GM21515 (cell line): Measurements from ENCODE around the gene PRDM2.
A peak's percentile ranks its signal among the peaks of the same experiment; 100 is the strongest.

Experiments used
- ATAC-seq: cut with Tn5 transposase; IDR thresholded peaks from one replicate; pipeline ENCODE4 v1.9.1; 2021; ENCODE audit not compliant: unreplicated experiment

The PRDM2 gene

DNA sequence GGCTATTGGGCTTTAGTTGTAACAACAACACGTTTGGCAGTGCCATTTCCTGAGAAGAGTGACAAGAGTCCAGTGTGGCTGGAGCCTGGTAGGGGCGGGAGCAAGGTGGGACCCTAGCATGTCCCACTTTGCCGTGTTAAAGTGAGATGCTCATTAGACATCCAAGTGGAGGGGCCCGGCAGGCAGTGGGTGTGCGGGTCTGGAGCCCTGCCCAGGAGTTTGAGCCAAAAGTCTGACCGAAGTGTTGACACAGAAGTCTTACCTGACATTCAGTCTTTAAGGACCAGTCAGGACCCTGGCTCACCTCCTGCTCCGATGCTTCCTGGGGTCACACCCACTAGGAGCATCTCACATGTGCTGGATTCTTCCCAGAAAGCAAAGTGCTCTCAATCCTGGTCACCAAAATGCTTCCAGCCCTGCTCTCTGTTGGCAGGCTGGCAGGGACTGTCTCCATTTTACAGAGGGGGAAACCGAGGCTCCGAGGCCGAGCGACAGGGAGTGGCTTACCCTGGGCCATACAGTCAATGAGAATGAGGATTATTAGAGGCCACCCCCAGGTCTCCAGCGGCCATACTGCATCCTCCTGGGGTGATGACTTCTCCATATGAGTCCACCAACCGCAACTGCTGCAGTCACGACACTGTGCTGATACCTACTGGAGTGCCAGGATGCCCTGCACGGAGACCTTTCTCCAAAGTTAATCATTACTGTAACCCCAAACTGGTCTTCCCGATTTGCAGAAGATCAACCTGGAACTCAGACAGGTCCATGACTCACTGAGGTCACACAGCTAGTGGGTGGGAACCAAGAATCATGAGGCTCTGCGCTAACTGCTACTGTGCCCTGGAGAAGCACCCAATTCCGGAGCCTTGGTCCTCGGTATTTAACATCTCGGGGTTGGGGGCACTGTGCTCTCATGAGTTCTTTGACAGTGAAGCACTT lies 112.7 kb downstream of the PRDM2 start:
- ATAC-seq, result no peak

DNA sequence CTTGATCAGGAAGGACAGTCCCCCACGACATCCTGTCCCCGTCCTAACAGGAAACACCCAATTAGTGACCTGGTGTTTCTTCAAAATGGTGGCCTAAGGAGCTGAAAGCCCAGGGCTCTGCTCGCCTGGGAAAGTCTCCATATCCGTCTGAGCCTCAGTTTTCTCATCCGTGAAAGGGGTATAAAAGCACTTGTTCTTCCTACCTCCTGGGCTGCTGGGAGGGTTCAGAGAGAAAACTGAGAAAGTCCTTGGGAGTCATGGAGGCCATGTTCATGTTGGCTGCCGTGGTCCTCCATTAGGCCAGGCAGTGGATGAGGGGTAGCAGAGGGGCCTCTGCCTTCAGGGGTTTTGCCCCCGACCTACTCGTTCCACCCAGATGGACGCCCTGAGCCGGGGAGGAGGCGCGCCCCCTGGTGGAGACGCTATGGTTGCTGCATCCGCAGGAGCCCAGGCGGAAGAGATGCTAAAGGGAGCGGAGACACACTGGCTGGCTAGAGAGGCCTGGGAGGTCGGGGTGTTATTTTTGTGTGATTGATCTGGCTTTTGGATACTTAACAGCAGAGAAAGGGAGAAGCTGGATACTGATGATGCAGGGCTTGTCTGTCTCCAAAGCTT lies 113.5 kb downstream of the PRDM2 start:
- no peak for ATAC-seq

DNA sequence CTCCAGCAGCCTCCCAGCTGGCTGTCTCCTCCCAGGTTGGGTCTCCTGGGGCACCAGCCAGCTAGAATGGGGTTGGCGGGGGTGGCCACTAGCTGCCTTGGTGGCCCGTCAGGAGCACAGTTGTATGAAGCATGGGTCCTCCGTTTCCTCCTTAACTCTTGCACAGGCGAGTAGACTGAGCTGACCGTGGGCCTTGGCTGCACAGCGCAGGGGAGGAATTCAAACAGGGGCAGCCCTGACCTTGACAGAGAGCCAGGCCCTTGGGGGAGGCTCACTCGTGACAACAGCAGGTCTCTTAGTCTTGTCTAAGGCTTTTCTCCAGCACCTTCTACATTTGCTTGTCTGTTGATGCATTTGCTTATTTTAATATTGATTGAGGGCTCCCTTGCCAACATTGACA lies 114.1 kb downstream of the PRDM2 start:
- ATAC-seq, result no peak

DNA sequence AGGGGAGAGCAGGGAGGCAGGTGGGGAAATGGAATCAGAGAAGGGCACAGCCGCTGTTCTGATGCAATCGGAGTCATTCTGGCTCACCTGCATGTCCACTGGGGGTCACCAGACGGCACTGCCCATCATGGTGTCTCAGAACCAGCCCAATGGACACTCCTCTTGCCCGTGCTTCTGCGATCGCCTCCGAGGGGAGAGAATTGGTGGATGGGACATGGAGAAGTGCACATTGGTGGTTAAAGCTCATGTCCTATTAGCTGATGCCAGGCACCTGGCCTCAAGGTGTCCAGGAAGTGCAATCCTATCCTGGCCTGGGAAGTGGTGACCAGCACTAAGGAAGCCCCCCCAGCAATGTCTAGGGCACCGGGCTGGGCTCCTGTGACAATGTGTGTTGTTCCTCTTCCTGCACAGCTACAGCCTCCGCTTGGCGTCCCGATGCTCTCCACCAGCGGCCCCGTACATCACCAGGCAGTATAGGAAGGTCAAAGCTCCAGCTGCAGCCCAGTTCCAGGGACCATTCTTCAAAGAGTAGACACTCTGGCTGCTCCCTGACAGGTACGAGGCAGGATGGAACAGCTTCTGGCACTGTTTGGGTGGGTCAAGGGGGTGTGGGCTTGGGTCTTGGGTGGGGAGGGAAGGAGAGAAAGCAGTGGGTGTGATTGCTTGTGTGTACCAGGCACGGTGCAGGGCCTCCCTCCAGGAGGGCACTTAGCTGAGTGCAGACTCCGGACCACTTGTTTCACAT lies 116.2 kb downstream of the PRDM2 start:
- ATAC-seq, result no peak

DNA sequence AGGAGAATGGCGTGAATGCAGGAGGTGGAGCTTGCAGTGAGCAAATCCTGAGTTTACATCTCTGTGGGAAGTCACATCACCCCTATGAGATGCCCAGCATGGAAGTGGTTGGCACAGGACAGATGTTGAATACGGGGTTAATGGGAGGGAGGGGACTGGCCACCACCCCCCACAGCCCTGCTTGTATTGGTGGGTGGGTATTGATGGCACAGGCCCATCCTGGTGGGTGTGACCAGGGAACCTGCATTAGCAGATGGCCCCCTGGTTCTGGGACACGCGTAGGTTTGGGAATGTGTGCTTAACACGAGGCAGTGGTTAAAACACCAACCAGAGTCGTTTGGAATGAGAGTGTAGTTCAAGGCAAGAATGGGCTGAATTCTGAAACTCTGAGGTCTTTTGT lies 117.9 kb downstream of the PRDM2 start:
- no peak for ATAC-seq

DNA sequence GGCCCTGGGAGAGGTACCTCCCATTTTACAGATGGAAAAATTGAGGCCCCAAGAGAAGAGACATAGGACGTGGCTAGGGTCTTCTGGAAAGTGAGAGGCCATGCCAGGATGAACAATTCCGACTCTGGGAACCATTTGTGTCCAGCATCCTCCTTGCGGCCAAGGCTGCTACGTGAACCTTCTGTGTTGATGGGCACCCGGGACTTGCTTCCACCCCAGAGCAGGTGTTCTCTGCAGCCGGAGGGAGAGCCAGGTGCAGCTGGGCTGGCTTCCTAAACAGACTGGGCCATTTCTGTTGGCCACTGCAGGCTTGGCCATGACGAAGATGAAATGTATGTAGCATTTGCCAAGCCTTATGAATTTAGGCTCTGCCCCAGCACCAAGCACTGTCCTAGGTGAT lies 118.9 kb downstream of the PRDM2 start:
- no peak for ATAC-seq

DNA sequence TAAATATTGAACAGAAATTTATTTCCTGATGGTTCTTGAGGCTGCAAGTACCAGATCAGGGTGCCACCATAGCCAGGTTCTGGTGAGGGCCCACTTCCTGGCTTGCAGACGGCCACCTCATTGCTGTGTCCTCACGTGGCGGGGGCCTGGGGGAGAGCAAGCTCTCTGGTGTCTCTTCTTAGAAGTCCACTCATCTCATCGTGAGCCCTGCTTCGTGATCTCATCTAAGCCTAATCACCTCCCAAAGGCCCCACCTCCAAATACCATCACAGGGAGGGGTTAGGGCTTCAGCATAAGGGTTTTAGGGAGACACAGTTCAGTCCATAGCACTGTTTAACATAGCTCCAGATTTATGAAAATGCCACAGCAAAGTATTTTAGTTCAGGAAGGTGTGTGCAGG lies 119.7 kb downstream of the PRDM2 start:
- ATAC-seq, result no peak

DNA sequence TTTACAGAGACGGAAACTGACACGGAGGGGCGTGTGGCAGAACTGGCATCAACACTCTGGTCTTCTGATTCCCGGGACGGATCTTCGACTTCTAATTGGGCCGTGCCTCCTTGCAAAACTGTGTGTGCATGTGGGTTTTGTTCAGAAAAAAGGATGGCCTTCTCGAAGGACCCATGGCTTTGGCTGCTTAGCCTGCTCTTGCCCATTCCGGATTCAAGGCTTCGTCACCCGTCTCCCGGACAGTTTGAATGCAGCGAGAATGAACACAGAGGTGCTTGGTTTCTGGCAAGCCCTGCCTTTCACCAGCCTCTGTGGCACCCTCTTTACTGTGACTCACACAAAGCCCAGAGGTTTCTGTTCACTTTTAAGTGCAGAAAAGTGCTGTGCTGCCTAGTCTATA lies 120.1 kb downstream of the PRDM2 start:
- ATAC-seq, result no peak

DNA sequence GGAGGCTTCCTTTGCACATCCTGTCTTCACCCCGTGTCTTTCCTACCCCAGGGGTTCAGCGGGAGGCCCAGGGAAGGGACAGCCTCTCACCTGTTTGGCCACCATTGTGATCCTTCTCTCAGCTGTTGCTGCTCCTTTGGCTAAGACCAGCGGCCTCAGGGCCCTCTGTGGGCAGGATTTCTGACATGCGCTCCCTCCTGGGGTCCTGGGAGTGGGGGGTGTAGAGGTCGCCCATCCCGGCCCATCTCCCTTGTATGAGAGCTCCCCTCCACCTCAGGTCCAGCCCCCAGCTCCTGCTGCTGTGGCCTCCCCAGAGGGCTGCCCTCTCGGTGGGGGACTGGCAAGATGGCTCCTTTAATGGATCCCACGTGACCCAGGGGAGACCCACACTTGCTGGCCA lies 120.5 kb downstream of the PRDM2 start:
- no peak for ATAC-seq

DNA sequence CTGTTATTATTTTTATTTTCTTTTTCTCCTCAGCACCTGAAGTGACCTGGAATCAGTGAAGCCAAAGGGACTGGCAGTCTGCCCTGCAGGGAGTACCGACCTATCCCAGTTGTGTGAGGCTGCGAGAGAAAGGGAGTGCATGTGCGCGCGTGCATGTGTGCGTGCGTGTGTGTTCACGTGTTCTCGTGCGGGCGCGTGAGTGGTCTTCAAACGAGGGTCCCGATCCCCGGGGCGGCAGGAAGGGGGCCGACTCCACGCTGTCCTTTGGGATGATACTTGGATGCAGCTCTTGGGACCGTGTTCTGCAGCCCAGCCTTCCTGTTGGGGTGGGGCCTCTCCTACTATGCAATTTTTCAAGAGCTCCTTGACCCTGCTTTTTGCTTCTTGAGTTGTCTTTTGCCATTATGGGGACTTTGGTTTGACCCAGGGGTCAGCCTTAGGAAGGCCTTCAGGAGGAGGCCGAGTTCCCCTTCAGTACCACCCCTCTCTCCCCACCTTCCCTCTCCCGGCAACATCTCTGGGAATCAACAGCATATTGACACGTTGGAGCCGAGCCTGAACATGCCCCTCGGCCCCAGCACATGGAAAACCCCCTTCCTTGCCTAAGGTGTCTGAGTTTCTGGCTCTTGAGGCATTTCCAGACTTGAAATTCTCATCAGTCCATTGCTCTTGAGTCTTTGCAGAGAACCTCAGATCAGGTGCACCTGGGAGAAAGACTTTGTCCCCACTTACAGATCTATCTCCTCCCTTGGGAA lies 123.3 kb downstream of the PRDM2 start:
- ATAC-seq, result no peak

DNA sequence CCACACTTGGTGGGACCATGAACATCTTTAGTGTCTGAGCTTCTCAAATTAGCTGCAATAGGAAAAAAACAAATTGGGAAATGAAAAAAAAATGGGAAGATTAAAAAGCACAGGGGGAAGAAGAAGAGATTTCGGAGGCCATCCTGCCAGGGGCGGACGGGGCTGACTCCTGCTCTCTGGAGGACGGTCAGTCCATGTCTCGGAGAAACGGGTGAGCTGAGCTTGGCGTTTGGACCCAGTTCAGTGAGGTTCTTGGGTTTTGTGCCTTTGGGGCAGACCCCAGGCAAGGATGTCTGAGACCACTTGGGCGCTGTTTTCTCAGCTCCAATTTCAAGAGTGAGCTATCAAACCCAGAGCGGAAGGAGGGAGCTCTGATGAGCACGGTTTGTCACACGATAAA lies 123.9 kb downstream of the PRDM2 start:
- ATAC-seq, result no peak

DNA sequence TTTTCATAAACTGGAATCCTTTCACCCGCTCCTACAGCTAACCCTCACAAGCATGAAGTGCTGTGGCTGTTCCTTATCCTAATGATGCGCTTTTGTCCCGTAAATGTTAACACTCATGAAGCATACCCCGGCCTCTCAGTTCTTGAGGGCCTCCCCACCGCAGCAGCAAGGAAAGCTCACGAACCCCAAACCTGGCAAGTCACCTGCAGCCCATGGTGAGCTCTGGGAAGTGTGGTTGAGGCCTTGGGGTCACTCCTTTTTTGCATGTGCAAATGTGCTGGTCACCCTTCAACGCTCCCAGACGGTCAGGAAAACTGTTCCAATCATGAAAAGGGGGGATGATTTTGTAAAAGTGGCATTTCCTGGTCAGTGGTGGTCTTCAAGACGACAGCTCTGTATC lies 124.6 kb downstream of the PRDM2 start:
- ATAC-seq, result no peak

DNA sequence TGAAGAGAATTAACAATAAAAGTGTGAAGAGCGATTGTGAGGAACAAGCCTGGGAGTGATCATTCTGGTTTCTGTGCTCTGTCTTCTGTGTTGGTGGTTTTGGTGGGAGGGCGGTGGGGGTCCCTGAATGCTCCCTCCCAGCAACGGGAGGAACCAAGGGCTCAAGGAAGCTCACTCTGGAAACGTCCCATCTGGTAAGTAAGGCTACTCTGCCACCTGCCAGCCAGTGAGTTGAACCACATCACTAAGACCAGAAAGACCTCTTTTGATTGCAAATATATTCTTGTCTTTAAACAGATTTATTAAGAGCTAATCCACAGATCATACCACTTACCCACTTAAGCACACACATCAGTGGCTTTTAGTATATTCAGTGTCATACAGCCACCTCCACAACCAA lies 125.0 kb downstream of the PRDM2 start:
- no peak for ATAC-seq

DNA sequence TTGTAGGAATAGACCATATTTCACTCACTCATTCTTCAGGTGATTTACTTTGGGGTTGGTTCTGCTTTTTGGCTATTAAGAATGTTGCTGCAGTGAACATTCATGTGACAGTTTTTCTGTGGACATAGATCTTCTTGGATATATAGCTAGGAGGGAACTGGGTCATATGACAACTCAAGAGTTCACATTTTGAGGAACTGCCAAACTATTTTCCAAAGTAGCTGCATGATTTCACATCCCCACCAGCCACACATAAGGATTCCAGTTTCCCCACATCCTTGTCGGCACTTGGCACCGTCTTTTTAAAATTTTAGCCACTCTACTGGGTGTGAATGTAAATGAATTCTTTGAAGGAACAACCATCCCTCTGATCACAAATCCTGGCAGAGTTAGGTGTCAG lies 126.0 kb downstream of the PRDM2 start:
- no peak for ATAC-seq

DNA sequence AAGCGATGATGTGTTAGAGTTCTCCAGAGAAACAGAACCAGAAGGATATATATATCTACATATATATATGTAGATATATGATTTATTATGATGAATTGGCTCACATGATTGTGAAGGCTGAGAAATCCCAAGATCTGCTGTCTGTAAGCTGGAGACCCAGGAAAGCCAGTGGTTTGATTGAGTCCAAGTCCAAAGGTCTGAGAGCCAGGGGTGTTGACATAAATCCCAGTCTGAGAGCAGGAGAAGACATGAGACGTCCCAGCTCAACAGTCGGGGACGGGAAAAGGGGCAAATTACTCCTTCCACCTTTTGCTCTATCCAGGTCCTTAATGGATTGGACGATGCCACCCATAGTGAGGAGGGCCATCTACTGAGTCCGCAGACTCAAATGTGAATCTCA lies 126.6 kb downstream of the PRDM2 start:
- no peak for ATAC-seq

DNA sequence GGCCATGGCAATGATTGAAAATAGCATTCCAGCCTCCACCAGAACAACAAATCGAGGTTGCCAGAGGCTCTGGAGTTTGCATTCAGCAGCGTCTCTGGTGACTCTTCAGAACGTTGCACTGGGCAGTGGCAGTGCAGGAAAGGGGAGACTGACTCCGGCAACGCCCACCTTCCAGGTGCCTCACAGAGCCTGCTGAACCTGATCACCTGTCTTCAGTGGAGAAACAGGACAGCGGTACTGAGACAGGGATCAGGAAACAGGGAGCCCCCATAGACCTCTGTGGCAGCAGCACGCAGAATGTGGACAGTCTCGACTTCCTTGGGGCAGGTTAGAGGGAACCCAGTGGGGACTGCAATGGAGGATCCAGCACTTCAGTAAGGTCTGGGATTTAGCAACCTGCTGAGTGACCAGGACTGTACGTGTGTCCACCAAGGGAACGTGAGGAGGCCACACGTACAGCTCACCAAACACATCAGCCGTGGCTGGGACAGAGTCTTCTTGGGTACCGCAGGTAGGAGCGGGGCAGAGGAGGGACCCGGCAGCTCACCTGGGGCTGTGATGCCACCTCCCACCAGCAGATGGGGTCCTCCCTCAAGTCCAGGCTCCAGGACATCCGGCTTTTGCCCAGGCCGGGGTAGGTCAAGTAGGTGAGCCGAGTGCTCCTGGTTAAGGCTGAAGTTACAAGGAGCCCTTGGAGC lies 128.6 kb downstream of the PRDM2 start:
- peak; percentile 63 for ATAC-seq

DNA sequence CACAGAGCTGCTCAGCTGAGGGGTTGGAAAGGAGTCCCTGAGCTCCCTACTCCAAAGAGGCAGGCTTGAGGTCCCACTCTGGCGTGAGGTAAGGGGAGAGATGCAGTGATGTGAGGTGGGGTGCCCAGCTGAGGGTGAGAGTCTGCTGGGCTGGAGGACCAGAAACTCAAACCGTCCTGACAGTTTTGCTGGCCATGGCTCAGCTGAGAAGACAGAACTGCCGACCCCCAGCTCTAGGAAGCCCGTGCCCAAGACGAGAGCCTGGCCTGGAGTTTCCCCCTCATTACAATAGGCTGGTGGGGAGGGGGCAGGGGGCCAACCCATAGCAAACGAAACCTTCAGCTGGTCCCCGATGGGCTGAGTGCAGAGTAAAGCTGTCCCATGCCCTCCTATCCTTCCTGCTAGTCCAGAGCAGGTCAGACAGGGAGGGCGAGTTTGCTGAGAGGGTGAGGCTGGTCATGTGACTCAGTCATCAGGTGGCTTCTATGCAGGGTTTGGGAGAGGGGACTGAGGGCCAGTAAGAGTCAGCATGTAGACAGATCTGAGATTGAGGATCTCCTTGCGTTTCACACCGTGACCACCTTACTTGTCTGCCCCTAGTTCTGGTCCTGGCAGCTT lies 129.3 kb downstream of the PRDM2 start:
- ATAC-seq, result no peak

DNA sequence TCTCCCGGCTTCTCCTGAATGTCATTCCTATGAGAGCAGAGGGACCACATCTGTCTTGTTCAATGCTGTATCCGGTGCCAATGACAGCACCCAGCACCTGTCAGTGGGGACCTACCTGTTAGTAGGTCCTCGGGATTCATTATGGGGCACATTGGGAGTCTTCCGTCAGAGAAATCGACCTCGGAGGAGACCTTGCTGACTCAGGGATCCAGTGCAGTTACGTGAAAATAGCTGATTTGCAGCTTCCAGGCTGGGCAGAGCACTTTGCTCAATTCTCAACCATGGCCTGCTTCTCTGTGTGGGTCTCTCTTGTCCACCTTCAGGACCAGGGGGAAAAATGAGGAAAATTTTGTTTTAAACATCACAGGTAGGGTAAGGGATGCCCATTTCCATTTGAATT lies 130.2 kb downstream of the PRDM2 start:
- no peak for ATAC-seq

DNA sequence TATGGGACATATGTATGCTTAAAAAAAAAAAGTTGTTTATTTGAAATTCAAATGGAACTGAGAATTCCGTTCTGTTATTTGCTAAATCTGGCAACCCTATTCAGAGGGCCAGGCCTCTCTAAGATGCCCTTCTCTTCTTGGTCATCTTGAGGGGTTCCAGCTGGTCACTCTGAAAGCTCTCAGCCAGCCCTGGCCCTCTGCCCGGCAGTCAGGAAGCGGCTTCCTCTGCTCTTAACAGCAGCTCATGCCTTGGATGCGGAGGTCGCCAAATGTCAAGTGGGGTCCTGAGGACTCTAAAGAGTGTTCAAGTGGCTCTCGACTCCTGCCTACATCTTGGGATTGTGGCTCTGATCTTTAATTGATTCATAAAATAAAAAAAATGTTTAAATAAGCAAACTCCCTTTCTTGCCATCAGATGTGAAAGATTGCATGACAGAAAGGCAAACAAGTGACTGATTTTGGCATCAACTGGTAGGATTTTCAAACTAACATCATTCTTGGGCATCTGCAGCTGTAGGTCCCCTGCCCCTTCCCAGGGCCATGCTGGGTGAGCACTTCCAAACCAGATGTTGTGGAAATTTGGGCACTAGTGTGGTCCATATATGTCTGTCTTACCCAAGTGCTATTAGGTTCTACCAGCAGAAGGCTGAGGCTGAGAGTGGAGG lies 130.8 kb downstream of the PRDM2 start:
- ATAC-seq, result no peak

DNA sequence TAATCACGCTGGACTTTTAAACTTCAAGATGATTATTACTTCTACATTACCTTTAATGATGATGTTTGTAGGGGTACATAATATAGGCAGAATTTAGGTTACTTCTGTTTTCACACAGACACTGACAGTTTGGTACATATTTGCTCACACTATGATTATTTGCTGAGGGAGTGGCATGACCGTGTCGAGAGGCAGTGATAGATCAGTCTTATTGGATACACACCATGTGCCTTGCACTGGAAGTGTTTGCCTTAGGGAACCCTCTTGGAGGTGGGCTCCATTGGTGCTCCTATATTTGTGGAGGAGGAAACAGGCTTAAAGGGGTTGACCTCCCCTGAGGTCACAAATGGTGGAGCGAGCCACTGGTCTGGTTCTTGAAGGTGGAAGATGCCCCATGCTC lies 132.1 kb downstream of the PRDM2 start:
- no peak for ATAC-seq
